Measurements from ENCODE around the gene TMF1. TPM values are rescaled to one million over a fixed set of nuclear protein-coding genes. Genes with fewer than 3 reads are reported as not detected.

TMF1 gene
- total and polyA plus RNA-seq, 2 of the 8 experiments (the other 6 are each of a cell fraction or from before 2014, with no cell fraction given): 1.4 to 18.3 TPM

- TF ChIP-seq RAD21 (IDR thresholded peaks at IDR 0.05 in 1 of 2, conservative IDR thresholded peaks at IDR 0.05 in 1 of 2; ENCODE audit: low read depth in 2 of 2, low read length in 2 of 2) (0 out of 4 replicates have a peak, but pooled peaks of 1 of the 2 experiments have one; percentile 3), CTBP2 (IDR thresholded peaks at IDR 0.05; ENCODE audit: borderline replicate concordance, insufficient read depth, insufficient read length, low read length) (no peak), EP300 (IDR thresholded peaks at IDR 0.05; ENCODE audit: borderline replicate concordance in 1 of 2, low read depth in 2 of 2, low read length in 2 of 2) (no peak; a peak in 1 of 3 replicates), USF2 (IDR thresholded peaks at IDR 0.05; ENCODE audit: low read length) (no peak), POLR2AphosphoS5 (IDR thresholded peaks at IDR 0.05; ENCODE audit: low read depth, low read length) (peak; percentile 76; the same call in 1 of the 2 replicates), SP2 (IDR thresholded peaks at IDR 0.05; ENCODE audit: low read length) (no peak), NANOG (IDR thresholded peaks at IDR 0.05; ENCODE audit: insufficient read depth, low read depth, low read length, poor library complexity, severe bottlenecking) (no peak), GABPA (IDR thresholded peaks at IDR 0.05; ENCODE audit: borderline replicate concordance, insufficient read depth, low read length) (peak; percentile 81; the same call in 1 of the 2 replicates), NRF1 (IDR thresholded peaks at IDR 0.05; ENCODE audit: low read depth, low read length) (peak; percentile 78), PHF8 (conservative IDR thresholded peaks at IDR 0.05; ENCODE audit: low read depth, low read length) (peak; percentile 79), MAX (IDR thresholded peaks at IDR 0.05) (peak; percentile 49; the same call in 1 of the 2 replicates), CHD2 (IDR thresholded peaks at IDR 0.05; ENCODE audit: low read length) (peak; percentile 76), SUZ12 (IDR thresholded peaks at IDR 0.05; ENCODE audit: low read length) (no peak), RNF2 (IDR thresholded peaks at IDR 0.05; ENCODE audit: borderline replicate concordance, low read depth, low read length, missing control alignments, poor library complexity, severe bottlenecking) (no peak), SIN3A (conservative IDR thresholded peaks at IDR 0.05 in 1 of 2, IDR thresholded peaks at IDR 0.05 in 1 of 2; ENCODE audit: low read depth in 1 of 2, low read length in 2 of 2) (peak; percentile 78 to 85; a peak in 2 of 4 replicates), CEBPB (IDR thresholded peaks at IDR 0.05; ENCODE audit: low read depth, low read length) (no peak), TEAD4 (IDR thresholded peaks at IDR 0.05; ENCODE audit: low read depth, low read length) (peak; percentile 68; the same call in 1 of the 2 replicates), E2F6 (IDR thresholded peaks at IDR 0.05) (no peak; the same call in 1 of the 2 replicates), JUND (IDR thresholded peaks at IDR 0.05; ENCODE audit: low read length) (no peak), HDAC6 (IDR thresholded peaks at IDR 0.05; ENCODE audit: low read depth, low read length) (no peak)
Measured at GRCh38 chr3:69051756-69052471, at the start of gene TMF1 (continued).

Measured in H1 (cell line).